IPS-18c (cell line): ENCODE results near the gene ZNF668.
A peak's percentile ranks its signal among the peaks of the same experiment; 100 is the strongest.

ENCODE experiments used
- H3K4me3 ChIP-seq: 2 replicates; pipeline ENCODE4 v1.7.0; 2013; ENCODE audit warnings: low read depth, mild to moderate bottlenecking, low read length, moderate library complexity; ENCODE audit not compliant: insufficient read depth
- H3K9me3 ChIP-seq: one replicate; pipeline ENCODE4 v1.6.1; 2013; ENCODE audit warnings: mild to moderate bottlenecking, low read length, moderate library complexity; ENCODE audit not compliant: control insufficient read depth, insufficient read depth

ZNF668 gene

GRCh38 chr16:31085411-31085810, 11.4 kb upstream of the ZNF668 start:
- Histone ChIP-seq H3K9me3 (no peaks in the 10 kb centered on the region), H3K4me3 (no peak overlapping the region)

- Histone ChIP-seq H3K9me3 (no peaks in the 10 kb centered on the region), H3K4me3 (no peak overlapping the region)
These were observed 10.7 kb upstream of the ZNF668 start for GRCh38 chr16:31084584-31085302.

- H3K4me3 ChIP-seq: no peak overlapping the region
- no peaks in the 10 kb centered on the region for H3K9me3 ChIP-seq
These were observed 9.9 kb upstream of the ZNF668 start for GRCh38 chr16:31083981-31084380.

- H3K9me3 ChIP-seq: no peaks in the 10 kb centered on the region
- H3K4me3 ChIP-seq: no peak overlapping the region
These were observed 9.5 kb upstream of the ZNF668 start for GRCh38 chr16:31083556-31083955.

- no peaks in the 10 kb centered on the region for H3K9me3 ChIP-seq
- no peak overlapping the region for H3K4me3 ChIP-seq
These were observed 9.0 kb upstream of the ZNF668 start for GRCh38 chr16:31083081-31083480.

- H3K9me3 ChIP-seq: no peaks in the 10 kb centered on the region
- no peak overlapping the region for H3K4me3 ChIP-seq
These were observed 8.5 kb upstream of the ZNF668 start for GRCh38 chr16:31082368-31083045.

- no peak overlapping the region for H3K4me3 ChIP-seq
These were observed 7.7 kb upstream of the ZNF668 start for GRCh38 chr16:31081428-31082351.

GRCh38 chr16:31080756-31081419, 6.8 kb upstream of the ZNF668 start:
- Histone ChIP-seq H3K4me3 (no peak overlapping the region), H3K9me3 (no peaks in the 10 kb centered on the region)

More at GRCh38 chr16:31081428-31082351, 7.7 kb upstream of the ZNF668 start:
- H3K9me3 ChIP-seq: no peaks in the 10 kb centered on the region

- Histone ChIP-seq H3K4me3 (no peak overlapping the region), H3K9me3 (no peaks in the 10 kb centered on the region)
These were observed 6.1 kb upstream of the ZNF668 start for GRCh38 chr16:31080035-31080629.

- no peaks in the 10 kb centered on the region for H3K9me3 ChIP-seq
- H3K4me3 ChIP-seq: no peak overlapping the region
These were observed 5.4 kb upstream of the ZNF668 start for GRCh38 chr16:31079342-31079944.

- no peak overlapping the region for H3K4me3 ChIP-seq
- no peaks in the 10 kb centered on the region for H3K9me3 ChIP-seq
These were observed 4.7 kb upstream of the ZNF668 start for GRCh38 chr16:31078597-31079341.

GRCh38 chr16:31077592-31078396, 3.8 kb upstream of the ZNF668 start:
- Histone ChIP-seq H3K9me3 (no peaks in the 10 kb centered on the region), H3K4me3 (no peak overlapping the region)

- Histone ChIP-seq H3K9me3 (no peaks in the 10 kb centered on the region), H3K4me3 (no peak overlapping the region)
These were observed 3.0 kb upstream of the ZNF668 start for GRCh38 chr16:31077024-31077423.

- Histone ChIP-seq H3K4me3 (no peak overlapping the region), H3K9me3 (no peaks in the 10 kb centered on the region)
These were observed 2.3 kb upstream of the ZNF668 start for GRCh38 chr16:31076319-31076718.

GRCh38 chr16:31074814-31075183, 759 bp upstream of the ZNF668 start:
- H3K9me3 ChIP-seq: no peaks in the 10 kb centered on the region
- H3K4me3 ChIP-seq: peak overlapping the region; percentile 100
